K562 (cell line): ENCODE data around the gene MAST4. TPM values are rescaled to one million over a fixed set of nuclear protein-coding genes. Genes with fewer than 3 reads are reported as not detected.

ENCODE experiments used
- ATAC-seq: fragments of 200-7000 bp; cut with Tn5 transposase; 3 replicates; pipeline ENCODE4 v1.9.1; 2020; ENCODE audit warnings: moderate library complexity
- BruUV-seq: library from RNA; stranded (reverse); fragments of 400-500 nt; replicated peaks from 2 replicates; lab custom pipeline; 2021; lab: Mats Ljungman, UMichigan
- CTCF ChIA-PET: fragments of 300-600 bp; formaldehyde crosslinking; extraction: SDS; loops from one replicate; lab custom pipeline; 2021; ENCODE audit warnings: low intra/inter-chr PET ratio; lab: Yijun Ruan, JAX
- POLR2A ChIA-PET: fragments of 300-600, 350-650 bp; sonication (Branson Sonifier 250); formaldehyde crosslinking; extraction: SDS; loops from one replicate; lab custom pipeline; 2021; ENCODE audit warnings: antibody characterized with exemption, inconsistent platforms; lab: Yijun Ruan, JAX
- DNase-seq, 4 experiments: peaks; one replicate each; pipeline versions ENCODE4 v3.0.0 to v3.0.0-alpha.2; 2011 to 2018; ENCODE audit warnings: low spot score in 3 of 4, mixed read lengths in 3 of 4; ENCODE audit errors: extremely low read depth in 1 of 4
- FAIRE-seq: peaks from 2 replicates; lab custom pipeline; 2011; peaks lifted over from hg19 to GRCh38; lab: Jason Lieb, UNC
- H2AFZ ChIP-seq: 2 replicates; pipeline ENCODE4 v1.6.0; 2011; ENCODE audit warnings: low read depth, low read length, control low read depth, inconsistent platforms
- H3K27ac ChIP-seq: fragments of 200-600 bp; 3 replicates; pipeline ENCODE4 v1.8.0; 2011; ENCODE audit warnings: low read depth, mild to moderate bottlenecking, control low read depth, inconsistent platforms, low read length, moderate library complexity, mixed read lengths; ENCODE audit errors: extremely low read depth
- H3K27me3 ChIP-seq, 2 experiments: fragments of 300-600 bp in 1 of 2; 2 replicates in 1 of 2; 3 replicates in 1 of 2; pipeline versions ENCODE4 v1.6.0 to v1.8.0; 2011; ENCODE audit warnings: inconsistent platforms in 2 of 2, low read length in 2 of 2, mild to moderate bottlenecking in 1 of 2, mixed read lengths in 1 of 2, moderate library complexity in 1 of 2; ENCODE audit not compliant: control insufficient read depth in 2 of 2, insufficient read depth in 2 of 2
- H3K36me3 ChIP-seq: fragments of 300-600 bp; 3 replicates; pipeline ENCODE4 v1.8.0; 2011; ENCODE audit warnings: mild to moderate bottlenecking, low read length, inconsistent platforms; ENCODE audit not compliant: control insufficient read depth, insufficient read depth
- H3K4me1 ChIP-seq, 2 experiments: fragments of 200-600 bp in 1 of 2; replicated peaks in 1 of 2; 2 replicates in 1 of 2; 3 replicates in 1 of 2; pipeline versions ENCODE4 v1.5.1 to v1.8.0; 2011; ENCODE audit warnings: inconsistent platforms in 2 of 2, low read length in 2 of 2, mild to moderate bottlenecking in 1 of 2, mixed read lengths in 1 of 2, moderate library complexity in 1 of 2; ENCODE audit not compliant: control insufficient read depth in 2 of 2, insufficient read depth in 2 of 2
- H3K4me2 ChIP-seq: 2 replicates; pipeline ENCODE4 v1.6.1; 2011; ENCODE audit warnings: low read length, control low read depth, inconsistent platforms, mixed read lengths; ENCODE audit not compliant: insufficient read depth
- H3K4me3 ChIP-seq: fragments of 200-600 bp; sonication (generic), shearing (Covaris generic); 2 replicates; pipeline ENCODE4 v1.5.1; 2016; ENCODE audit warnings: control low read depth, inconsistent platforms
- H3K79me2 ChIP-seq: fragments of 200-600 bp; 3 replicates; pipeline ENCODE4 v1.8.0; 2011; ENCODE audit warnings: low read length, inconsistent platforms; ENCODE audit not compliant: control insufficient read depth, insufficient read depth
- H3K9ac ChIP-seq, 2 experiments: 2 replicates each; pipeline versions ENCODE4 v1.6.0 to v1.6.1; 2011; ENCODE audit warnings: low read depth in 2 of 2, low read length in 2 of 2, control low read depth in 1 of 2, inconsistent platforms in 1 of 2, mild to moderate bottlenecking in 1 of 2, mixed read lengths in 1 of 2; ENCODE audit not compliant: insufficient read depth in 1 of 2
- H3K9me1 ChIP-seq: one replicate; pipeline ENCODE4 v1.6.0; 2011; ENCODE audit warnings: inconsistent platforms, mild to moderate bottlenecking, low read length, moderate library complexity; ENCODE audit not compliant: control insufficient read depth, insufficient read depth
- H3K9me3 ChIP-seq: replicated peaks from 2 replicates; pipeline ENCODE4 v1.5.1; 2011; ENCODE audit warnings: low read depth, low read length, inconsistent platforms; ENCODE audit not compliant: control insufficient read depth, insufficient read depth
- H4K20me1 ChIP-seq: replicated peaks from 2 replicates; pipeline ENCODE4 v1.6.1; 2011; ENCODE audit warnings: low read length, inconsistent platforms, mixed read lengths; ENCODE audit not compliant: control insufficient read depth, insufficient read depth
- RFX7 ChIP-seq: fragments of 250-450 bp; sonication (Bioruptor Pico); IDR thresholded peaks from 2 replicates; pipeline ENCODE4 v1.5.1; 2021; ENCODE audit warnings: mild to moderate bottlenecking
- SIX5 ChIP-seq, 2 experiments: IDR thresholded peaks; 2 replicates each; pipeline ENCODE4 v1.6.1; 2011; ENCODE audit warnings: low read length in 2 of 2, borderline replicate concordance in 1 of 2, low read depth in 1 of 2, mild to moderate bottlenecking in 1 of 2, moderate library complexity in 1 of 2; ENCODE audit not compliant: insufficient read depth in 1 of 2
- SRSF1 ChIP-seq: fragments of 200-400 bp; formaldehyde crosslinking; IDR thresholded peaks from 2 replicates; pipeline ENCODE4 v1.6.1; 2017; ENCODE audit warnings: mild to moderate bottlenecking, low read depth, low read length, moderate library complexity
- WGBS: fragments of 100-300 bp; shearing (Covaris generic); methylation state at CpG from one replicate; pipeline ENCODE4 v1.1.6; 2016; ENCODE audit warnings: low coverage, mixed read lengths; ENCODE audit not compliant: insufficient coverage; ENCODE audit errors: missing lambda C conversion rate; 5-methylcytosine and 5-hydroxymethylcytosine counted together
- in situ Hi-C: fragments of 300-500 bp; cut with MboI; formaldehyde crosslinking; loops from 4 replicates; pipeline ENCODE4 v1.15.0; 2018; ENCODE audit warnings: inconsistent platforms, mixed read lengths
- intact Hi-C: fragments of 100-400 bp; cut with micrococcal nuclease; formaldehyde crosslinking; loops from 2 replicates; pipeline ENCODE4 v1.14.2; 2022
- polyA plus RNA-seq, 8 experiments: library from polyadenylated mRNA; depleted of rRNA in 4 of 8; stranded (reverse) in 5 of 8; unstranded in 3 of 8; fragments of >200 nt; fragmentation: Nextera tagmentation in 2 of 8; fragmentation: Illumina TruSeq in 1 of 8; extraction: Ambion mirVana in 2 of 8; extraction: Trizol in 1 of 8; gene quantifications; 2 replicates each; pipeline versions ENCODE4 v1.2.1 to v1.2.3, GENCODE V29; 2011 to 2014; ENCODE audit warnings: inconsistent platforms in 1 of 8, missing spikeins in 1 of 8
- total RNA-seq, 7 experiments: library from RNA; depleted of rRNA in 6 of 7; stranded (reverse); fragments of >200 nt in 6 of 7; fragmentation: Illumina TruSeq in 2 of 7; extraction: Trizol in 2 of 7; gene quantifications; 2 replicates each; pipeline versions ENCODE4 v1.2.1 to v1.2.3, GENCODE V29; 2011 to 2021; ENCODE audit warnings: low replicate concordance in 1 of 7
- TF ChIP-seq, protein P1 (sequence below): sonication (generic); formaldehyde crosslinking; IDR thresholded peaks from 2 replicates; pipeline ENCODE4 v1.4.0; 2020; ENCODE audit warnings: mild to moderate bottlenecking, missing genetic modification reagents

The MAST4 gene
- total and polyA plus RNA-seq, 9 of the 15 experiments (the other 6 are each of a cell fraction or from before 2014, with no cell fraction given) = 0.88 to 10.1 (median 5.2) TPM

DNA sequence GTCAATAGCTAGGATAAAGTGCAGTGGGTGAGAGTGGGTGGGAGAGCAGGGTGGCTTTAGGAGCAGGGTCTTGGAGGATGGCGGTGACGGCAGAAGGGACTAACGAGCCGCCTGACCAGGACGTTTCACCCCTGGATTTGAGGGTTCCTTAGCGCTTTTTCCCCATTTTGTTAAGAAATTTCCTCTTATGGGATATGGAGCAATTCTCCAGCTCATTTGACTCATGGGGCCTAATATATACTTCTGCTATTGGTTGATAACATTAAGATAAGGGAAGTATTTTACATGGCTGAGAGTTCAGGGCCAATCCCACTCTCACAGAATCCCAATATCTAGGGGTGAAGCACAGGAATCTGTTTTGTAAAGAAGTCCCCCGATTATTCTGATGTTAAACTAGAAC, 582.8 kb downstream of the MAST4 start:
- DNase-seq = no peak
- CTCF ChIA-PET = no interaction called here
- Histone ChIP-seq H3K36me3 (no peaks in the 10 kb centered on the region), H3K9ac (no peak overlapping the region), H2AFZ (no peak overlapping the region), H3K27ac (no peak overlapping the region), H3K9me1 (no peaks in the 10 kb centered on the region), H3K27me3 (peaks cover 3 to 13% of the 10 kb centered on the region in 2 experiments; a peak in 2 of 5 replicates), H3K4me3 (no peak overlapping the region), H3K9me3 (no peaks in the 10 kb centered on the region), H3K4me2 (no peak overlapping the region), H3K4me1 (no peaks in the 10 kb centered on the region), H3K79me2 (no peaks in the 10 kb centered on the region), H4K20me1 (no peaks in the 10 kb centered on the region)
- TF ChIP-seq RFX7 (CRISPR knock-in tag) (no peak), SIX5 (IDR thresholded peaks at IDR 0.05; ENCODE audit: borderline replicate concordance in 1 of 2, insufficient read depth in 1 of 2, low read depth in 1 of 2, low read length in 2 of 2) (no peak), SRSF1 (no peak)
- TF ChIP-seq, protein P1, sequence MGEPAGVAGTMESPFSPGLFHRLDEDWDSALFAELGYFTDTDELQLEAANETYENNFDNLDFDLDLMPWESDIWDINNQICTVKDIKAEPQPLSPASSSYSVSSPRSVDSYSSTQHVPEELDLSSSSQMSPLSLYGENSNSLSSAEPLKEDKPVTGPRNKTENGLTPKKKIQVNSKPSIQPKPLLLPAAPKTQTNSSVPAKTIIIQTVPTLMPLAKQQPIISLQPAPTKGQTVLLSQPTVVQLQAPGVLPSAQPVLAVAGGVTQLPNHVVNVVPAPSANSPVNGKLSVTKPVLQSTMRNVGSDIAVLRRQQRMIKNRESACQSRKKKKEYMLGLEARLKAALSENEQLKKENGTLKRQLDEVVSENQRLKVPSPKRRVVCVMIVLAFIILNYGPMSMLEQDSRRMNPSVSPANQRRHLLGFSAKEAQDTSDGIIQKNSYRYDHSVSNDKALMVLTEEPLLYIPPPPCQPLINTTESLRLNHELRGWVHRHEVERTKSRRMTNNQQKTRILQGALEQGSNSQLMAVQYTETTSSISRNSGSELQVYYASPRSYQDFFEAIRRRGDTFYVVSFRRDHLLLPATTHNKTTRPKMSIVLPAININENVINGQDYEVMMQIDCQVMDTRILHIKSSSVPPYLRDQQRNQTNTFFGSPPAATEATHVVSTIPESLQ (CRISPR knock-in tag) = no peak
- BruUV-seq = no TSS peak
- intact Hi-C loops (no loop called here), in situ Hi-C loops (no loop called here)
- POLR2A ChIA-PET = interaction anchor here (1.0 kb wide), 1 partner anchor 36 kb away, joined by 5 read pairs; no protein-coding TSS in a partner anchor
- no peak for ATAC-seq
- no peak for FAIRE-seq
- 6% methylated on average over 5 of the region's 7 CpGs for WGBS
